Thyroid gland (tissue), 4 donors: ENCODE data around the gene FAM20A.
A peak's percentile ranks its signal among the peaks of the same experiment; 100 is the strongest.

ENCODE experiments used
- CTCF ChIP-seq, 6 experiments: fragments of 200-600 bp in 3 of 6; fragments of 450-650 bp in 3 of 6; sonication (generic) in 3 of 6; IDR thresholded peaks; one replicate each; pipeline ENCODE4 v1.5.1; 2016 to 2019; ENCODE audit warnings: antibody characterized with exemption in 6 of 6, mild to moderate bottlenecking in 2 of 6, inconsistent platforms in 1 of 6, moderate library complexity in 1 of 6
- POLR2A ChIP-seq, 2 donors: fragments of 450-650 bp; IDR thresholded peaks; one replicate each; pipeline ENCODE4 v1.6.1; 2017; ENCODE audit warnings: antibody characterized with exemption in 2 of 2, mild to moderate bottlenecking in 2 of 2, moderate library complexity in 1 of 2

GRCh38 chr17:68539548-68540467, 61.4 kb downstream of the FAM20A start:
- TF ChIP-seq CTCF (IDR thresholded peaks at IDR 0.05) (peak in 5 of 6 experiments; percentile 16 to 68 (median 58)), POLR2A (IDR thresholded peaks at IDR 0.05) (no peak)
